Bone marrow (tissue), 2 donors: ENCODE results near the gene TMEM266.
"Not testable (repeated sequence)": the region's sequence is repeated elsewhere in the genome, so short reads cannot be mapped to it uniquely, and the experiment has no call there.

Source experiments
- DNase-seq, 2 donors: peaks; one replicate each; lab custom pipeline; 2025; lab: John Stamatoyannopoulos, UW

Gene TMEM266

DNA sequence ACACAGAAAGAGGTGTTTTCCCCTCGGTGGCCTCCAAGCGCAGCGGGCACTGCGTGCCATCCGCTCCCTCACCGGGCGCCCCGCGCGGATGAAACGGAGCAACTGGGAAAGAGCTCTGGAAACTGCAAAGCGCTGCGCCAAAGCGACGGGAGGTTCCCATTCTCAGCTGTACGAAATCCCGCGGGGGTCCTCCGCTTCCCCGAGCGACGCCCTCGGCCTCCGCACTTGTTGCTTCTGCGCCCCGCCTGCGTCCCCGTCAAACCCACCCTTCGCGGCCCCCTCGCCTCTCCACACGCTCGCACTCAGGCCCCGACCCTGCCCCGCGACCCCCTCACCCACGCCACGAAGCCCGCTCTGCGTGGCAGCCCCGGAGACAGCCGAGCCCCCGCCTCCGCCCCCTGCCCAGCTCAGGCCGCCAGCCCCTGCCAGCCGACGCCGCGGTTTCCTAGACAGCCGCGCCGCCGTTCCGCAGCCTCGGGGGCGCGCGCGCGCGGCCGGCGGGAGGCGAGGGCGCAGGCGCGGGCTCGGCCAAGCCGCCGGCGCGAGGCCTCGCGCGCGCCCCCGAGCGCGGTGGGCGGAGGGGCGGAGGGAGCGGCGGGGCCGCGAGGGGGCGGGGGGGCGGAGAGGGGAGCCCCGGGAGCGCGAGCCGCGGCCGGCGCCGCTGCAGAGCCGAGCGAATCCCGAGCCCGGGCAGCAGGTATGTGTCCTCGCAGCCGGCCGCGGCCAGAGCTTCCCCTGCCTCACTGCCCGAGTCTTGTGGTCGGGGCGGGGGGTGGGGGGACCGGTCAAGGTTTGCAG lies at the start of gene TMEM266:
Gene TMEM266, plus strand, starts transcription at position 666 of the 798 bp plus-strand sequence. CDS start 74,279 bp downstream, outside the sequence.
- DNase-seq: no peak

DNA sequence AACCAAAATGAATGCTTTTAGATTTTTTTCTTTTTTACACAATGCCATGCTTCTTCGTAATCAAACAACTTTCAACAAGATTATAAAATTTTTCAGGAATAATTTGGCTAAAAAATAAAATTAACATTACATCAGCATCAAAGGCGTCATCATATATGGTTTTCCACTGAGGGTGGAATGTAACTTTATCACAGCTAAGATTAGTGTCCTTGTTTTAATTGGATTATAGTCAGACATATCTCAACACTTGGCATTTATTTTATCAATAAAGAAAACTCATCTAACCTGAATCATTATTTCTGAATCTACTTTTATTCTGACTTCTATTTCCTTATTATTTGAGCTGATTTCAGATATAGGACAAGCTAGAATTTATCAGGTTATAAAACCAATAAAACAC lies 49.2 kb upstream of the TMEM266 start:
- DNase-seq: no peak

- DNase-seq: no peak
These were observed 47.9 kb upstream of the TMEM266 start, which contains the start of gene NRG4 for GRCh38 chr15:76011627-76012551. TSS of gene NRG4 (minus strand) at chr15:76012424. CDS start at chr15:76011230, 1,194 bp downstream.

DNA sequence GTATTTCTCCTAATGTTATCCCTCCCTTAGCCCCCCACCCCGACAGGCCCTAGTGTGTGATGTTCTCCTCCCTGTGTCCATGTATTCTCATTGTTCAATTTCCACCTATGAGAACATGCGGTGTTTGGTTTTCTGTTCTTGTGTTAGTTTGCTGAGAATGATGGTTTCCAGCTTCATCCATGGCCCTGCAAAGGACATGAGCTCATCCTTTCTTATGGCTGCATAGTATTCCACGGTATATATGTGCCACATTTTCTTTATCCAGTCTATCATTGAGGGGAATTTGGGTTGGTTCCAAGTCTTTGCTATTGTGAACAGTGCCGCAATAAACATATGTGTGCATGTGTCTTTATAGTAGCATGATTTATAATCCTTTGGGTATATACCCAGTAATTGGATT lies 46.3 kb upstream of the TMEM266 start:
- DNase-seq: not testable (repeated sequence)

- no peak for DNase-seq
These were observed 35.6 kb upstream of the TMEM266 start for GRCh38 chr15:76024021-76024768.

DNA sequence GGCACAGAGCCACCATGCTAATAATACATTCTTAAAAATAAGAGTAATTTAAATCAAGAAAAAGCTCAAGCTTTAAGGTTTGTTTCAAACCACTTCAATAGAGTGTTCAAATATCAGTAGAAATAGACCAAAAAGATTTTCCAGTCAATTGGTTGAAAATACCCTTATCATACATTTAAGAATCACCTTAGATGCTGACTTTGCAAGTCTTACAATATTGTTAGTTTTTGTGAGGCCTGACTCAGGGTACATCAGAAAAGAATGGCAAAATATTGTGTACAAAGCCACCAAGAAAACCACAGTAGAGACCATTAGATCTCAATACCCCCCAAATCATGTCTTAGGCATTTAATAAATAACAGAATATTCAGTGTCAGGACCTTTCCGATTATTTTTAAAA lies 27.7 kb upstream of the TMEM266 start:
- no peak for DNase-seq

DNA sequence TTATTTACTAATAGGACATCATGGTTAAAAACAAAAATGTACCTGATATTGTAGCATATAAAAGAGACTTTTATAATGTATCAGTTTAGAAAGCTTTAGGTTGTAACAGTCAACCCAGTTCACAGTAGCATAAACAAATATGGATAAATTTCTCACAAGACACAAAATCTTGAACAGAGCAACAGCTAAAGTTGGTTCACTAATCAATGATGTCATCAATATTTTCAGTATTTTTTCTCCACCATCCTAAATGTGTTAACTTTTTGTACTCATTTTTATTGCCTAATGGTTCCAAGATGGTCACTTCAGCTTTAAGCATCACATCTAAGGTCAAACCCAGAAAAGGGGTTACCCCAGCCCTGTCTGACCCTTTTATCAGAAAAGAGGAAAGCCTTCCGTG lies 26.3 kb upstream of the TMEM266 start:
- DNase-seq: no peak

GRCh38 chr15:76034111-76034510 lies 25.7 kb upstream of the TMEM266 start:
- DNase-seq: no peak

DNA sequence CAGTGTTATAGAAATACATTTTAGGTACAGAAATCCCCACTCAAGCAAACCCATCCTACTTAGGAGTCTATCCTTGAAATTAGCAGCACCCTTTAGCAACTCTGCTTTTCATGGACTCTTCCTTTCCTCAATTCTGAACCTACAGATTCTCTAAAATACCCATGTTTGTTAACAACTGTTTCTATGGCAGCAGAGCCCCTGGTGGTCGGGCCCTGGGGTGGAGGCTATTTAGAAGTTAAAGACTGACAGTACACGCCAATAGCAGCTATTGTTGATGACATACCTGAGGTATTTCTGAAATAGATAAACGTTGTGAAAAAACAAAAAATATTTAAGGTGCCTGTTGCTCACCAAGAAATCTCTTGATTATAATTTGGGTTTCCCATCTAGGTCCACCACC lies 24.2 kb upstream of the TMEM266 start:
- DNase-seq: no peak

DNA sequence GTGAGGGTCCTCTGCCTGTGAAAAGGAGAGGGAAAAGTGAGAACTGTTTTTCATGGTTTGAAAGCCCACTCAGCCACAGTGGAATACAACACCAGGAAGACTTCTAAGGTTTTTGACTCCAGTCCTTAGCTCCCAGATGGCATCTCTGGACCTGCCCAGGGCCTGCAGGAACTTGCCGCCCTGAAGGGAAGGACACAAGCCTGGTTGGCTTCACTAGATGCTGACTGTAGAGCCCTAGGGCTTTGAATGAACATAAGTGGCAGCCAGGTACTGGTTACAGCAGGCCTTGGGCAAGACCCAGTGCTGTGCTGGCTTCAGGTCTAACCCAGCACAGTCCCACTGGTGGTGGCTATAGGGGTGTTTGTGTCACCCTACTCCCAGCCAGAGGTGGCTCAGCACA lies 21.3 kb upstream of the TMEM266 start:
- no peak for DNase-seq

DNA sequence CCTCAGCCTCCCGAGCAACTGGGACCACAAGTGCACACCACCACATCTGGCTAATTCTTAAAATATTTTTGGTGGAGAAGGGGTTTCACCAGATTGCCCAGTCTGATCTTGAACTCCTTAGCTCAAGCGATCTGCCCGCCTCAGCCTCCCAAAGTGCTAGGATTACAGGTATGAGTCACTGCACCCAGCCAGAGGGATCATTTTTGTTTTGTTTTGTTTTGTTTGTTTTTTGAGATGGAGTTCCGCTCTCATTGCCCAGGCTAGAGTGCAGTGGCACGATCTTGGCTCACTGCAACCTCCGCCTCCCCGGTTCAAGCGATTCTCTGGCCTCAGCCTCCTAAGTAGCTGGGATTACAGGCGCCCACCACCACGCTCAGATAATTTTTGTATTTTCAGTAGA lies 5.6 kb upstream of the TMEM266 start:
- not testable (repeated sequence) for DNase-seq

DNA sequence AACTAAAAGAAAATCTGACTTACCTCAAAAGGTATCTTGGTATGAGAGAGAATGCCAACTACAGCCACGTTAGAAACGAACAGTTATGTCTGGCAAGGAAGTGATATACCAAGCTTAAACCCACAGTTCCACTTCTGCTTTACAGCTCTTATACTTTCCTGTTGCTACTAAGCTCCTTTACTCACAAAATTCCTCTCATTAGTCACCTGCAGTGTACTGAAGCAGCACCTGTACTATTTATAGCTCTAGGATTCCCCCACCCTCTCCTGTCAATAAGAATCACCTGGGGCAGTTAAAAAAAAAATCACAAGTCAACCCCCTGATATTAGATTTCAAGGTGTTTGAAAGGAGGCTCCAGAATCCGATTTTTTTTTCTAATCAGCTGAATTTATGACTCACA lies 2.9 kb upstream of the TMEM266 start:
- DNase-seq: peak in 1 of 2 donors; percentile 11

DNA sequence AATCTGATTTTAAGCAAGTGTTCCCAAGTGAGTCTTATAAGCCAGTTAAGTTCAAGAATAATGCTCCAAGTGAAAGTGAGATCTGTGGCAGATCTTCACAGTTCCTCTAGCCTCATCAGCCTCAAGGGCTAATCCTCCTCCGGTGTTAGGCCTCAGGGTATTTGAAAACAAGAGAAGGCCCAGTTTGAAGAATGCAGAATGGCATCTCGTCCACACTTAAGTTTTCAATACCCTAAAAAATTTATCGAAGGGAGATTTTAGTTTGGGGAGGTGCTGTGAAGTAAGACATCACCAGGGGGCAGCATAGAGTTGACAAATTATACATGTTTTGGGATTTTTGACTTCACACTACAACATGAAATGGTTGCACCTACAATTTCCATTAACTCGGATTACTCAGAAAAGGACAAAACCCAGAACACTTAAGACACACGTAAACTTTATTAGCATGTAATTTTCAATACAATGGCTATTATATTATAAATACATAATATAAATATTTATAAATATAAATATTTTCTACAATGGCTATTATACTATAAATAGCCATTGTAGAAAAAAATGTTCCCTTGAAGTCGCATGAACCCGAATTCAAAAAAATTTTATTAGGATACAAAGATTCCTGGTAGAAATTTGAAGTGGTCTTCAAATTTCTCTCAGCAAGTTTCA lies 2.3 kb upstream of the TMEM266 start:
- peak in 1 of 2 donors; percentile 30 for DNase-seq

- DNase-seq: no peak
These were observed 968 bp upstream of the TMEM266 start for GRCh38 chr15:76058714-76059319.

DNA sequence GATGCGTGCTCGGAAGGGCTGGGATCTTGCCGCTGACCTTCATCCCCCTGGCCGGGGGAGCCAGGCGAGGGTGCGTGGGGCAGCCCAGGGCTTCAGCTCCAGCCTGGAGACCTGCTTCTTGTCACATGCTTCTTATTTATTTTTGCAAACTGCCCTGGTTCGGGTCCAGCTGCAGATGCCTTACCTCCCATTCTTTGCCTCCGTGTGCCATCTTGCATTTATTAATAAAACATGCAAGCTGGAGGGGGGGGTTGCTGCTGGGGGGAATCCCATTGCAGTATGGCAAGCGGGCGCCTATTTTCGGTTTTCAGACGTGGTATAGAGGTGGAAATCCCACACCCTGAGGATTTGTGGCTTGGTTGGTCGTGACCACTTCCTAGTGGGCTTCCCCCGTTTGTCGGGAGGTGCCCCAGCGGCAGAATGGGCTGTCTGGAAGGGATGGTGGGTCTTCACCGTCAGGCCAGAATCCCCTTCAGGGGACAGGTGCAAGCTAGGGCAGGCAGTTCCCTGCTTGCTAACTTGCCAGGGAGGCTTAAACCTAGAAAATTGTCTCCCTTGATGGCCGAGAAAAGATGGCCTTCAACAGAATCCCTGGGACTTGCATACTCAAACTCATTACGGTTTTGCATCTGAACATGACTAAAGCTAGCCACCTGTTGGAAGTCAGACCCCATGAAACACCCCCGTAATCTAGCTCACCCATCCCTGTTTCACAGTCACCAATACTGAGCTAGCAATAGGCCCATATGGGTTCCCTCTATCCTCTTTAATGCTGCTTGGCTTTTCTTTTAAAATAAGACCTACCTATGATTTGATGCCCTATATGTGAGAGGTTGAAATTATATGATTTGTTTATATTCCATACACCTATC lies 569 bp downstream of the TMEM266 start:
- no peak for DNase-seq

GRCh38 chr15:76061700-76062099 lies 1.9 kb downstream of the TMEM266 start:
- DNase-seq: no peak

DNA sequence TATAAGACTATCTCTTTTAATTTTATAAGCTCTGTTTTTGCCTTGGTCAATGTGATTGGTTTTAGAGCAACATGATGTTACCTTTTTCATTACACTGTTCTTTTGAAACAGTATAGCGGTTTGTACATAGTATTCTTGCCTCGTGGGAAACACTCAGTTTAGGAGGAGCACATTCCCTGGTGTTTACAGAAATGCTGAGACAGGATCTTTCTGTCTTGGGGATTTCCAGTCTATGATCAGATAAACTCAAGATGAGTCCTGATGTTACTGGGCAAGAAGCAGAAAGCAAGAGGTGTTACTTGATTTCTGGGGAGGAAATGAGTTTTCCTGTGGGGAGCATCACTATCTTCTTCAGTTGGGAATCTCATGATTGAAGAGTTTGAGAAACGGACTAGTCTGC lies 2.5 kb downstream of the TMEM266 start:
- no peak for DNase-seq

DNA sequence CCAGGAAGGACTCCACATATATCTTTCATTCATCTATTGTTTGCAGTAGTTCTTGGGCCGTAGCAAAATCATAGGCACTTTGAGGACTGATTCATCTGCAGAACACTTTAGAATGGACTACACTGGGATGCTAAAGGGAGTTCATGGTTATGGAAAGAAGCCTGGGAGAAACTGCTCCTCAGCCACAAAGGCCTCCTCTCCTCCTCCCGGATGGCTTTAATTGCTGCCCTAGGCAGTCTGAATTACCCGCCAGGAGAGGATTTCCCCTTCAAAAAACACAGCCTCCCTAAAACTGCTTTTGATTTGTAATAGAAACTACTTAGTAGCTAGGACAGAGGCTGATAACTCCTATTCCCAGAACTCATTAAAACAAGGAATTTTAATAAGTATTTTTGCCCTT lies 4.6 kb downstream of the TMEM266 start:
- DNase-seq: no peak

GRCh38 chr15:76065245-76065644 lies 5.5 kb downstream of the TMEM266 start:
- DNase-seq: no peak

DNA sequence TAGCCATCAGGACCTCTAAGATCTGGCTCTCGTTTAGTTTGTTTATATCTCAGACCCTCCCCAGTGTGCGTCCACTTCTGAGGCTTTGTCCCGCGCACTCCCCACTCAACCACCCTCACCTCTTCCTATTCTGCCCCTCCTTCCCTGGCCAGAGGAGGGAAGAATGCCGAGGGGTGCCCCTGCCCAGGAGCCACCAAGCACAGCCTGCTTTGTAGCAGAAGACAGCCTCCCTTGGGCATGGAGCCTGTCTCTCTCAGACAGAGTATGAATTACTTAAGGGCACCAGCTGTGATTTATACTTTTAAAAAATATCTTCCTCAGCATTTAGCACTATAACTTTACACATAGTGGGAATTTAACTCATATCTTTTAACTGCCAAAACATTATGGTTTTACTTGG lies 6.0 kb downstream of the TMEM266 start:
- DNase-seq: no peak
